Mesothelial cell of epicardium (in vitro differentiated cells): ENCODE measurements around the gene SLC37A1. TPM values are rescaled to one million over a fixed set of nuclear protein-coding genes. Genes with fewer than 3 reads are reported as not detected.

ENCODE experiments used
- DNase-seq, 2 experiments: peaks; one replicate each; pipeline ENCODE4 v3.0.0; 2021; ENCODE audit warnings: low spot score in 2 of 2; ENCODE audit not compliant: unreplicated experiment in 2 of 2
- H3K27ac Mint-ChIP-seq: 2 replicates; pipeline ENCODE4 v1.8.0; 2021; ENCODE audit warnings: mixed read lengths
- H3K27me3 Mint-ChIP-seq: 2 replicates; pipeline ENCODE4 v1.8.0; 2021; ENCODE audit warnings: low read depth, mixed read lengths
- H3K36me3 Mint-ChIP-seq: 2 replicates; pipeline ENCODE4 v1.8.0; 2021; ENCODE audit warnings: mixed read lengths
- H3K4me1 Mint-ChIP-seq: 2 replicates; pipeline ENCODE4 v1.8.0; 2021; ENCODE audit warnings: mixed read lengths
- H3K4me3 Mint-ChIP-seq: 2 replicates; pipeline ENCODE4 v1.8.0; 2021; ENCODE audit warnings: mild to moderate bottlenecking, moderate library complexity, mixed read lengths
- H3K9me3 Mint-ChIP-seq: 2 replicates; pipeline ENCODE4 v1.8.0; 2021; ENCODE audit warnings: mixed read lengths
- CTCF ChIP-seq: fragments of 200-600 bp; sonication (generic); IDR thresholded peaks from one replicate; pipeline ENCODE4 v1.5.0; 2021; ENCODE audit warnings: antibody characterized with exemption; ENCODE audit not compliant: unreplicated experiment
- total RNA-seq: library from RNA; stranded (reverse); gene quantifications from 3 replicates; pipeline ENCODE4 v1.2.1, GENCODE V29; 2021

Gene SLC37A1
- total RNA-seq, 1 donor from 2014 or later: 13.0 TPM

- Mint-ChIP-seq H3K4me1 (peaks cover 2% of the 10 kb centered on the region), H3K9me3 (no peaks in the 10 kb centered on the region), H3K27ac (no peak overlapping the region), H3K36me3 (peaks cover 1% of the 10 kb centered on the region), H3K27me3 (no peaks in the 10 kb centered on the region), H3K4me3 (no peak overlapping the region)
- DNase-seq: no peak
- TF ChIP-seq CTCF: no peak
These were observed 18.1 kb downstream of the SLC37A1 start for GRCh38 chr21:42531771-42532170.

- no peak for DNase-seq
- Mint-ChIP-seq H3K27me3 (no peaks in the 10 kb centered on the region), H3K9me3 (no peaks in the 10 kb centered on the region), H3K27ac (no peak overlapping the region), H3K4me3 (no peak overlapping the region), H3K36me3 (peaks cover 1% of the 10 kb centered on the region), H3K4me1 (peaks cover 2% of the 10 kb centered on the region)
- TF ChIP-seq CTCF: no peak
These were observed 19.0 kb downstream of the SLC37A1 start for GRCh38 chr21:42532466-42533181.

- DNase-seq: no peak
- peaks cover 2% of the 10 kb centered on the region for H3K4me1 Mint-ChIP-seq
- no peak overlapping the region for H3K27ac Mint-ChIP-seq
- no peaks in the 10 kb centered on the region for H3K9me3 Mint-ChIP-seq
- H3K36me3 Mint-ChIP-seq: peaks cover 1% of the 10 kb centered on the region
- TF ChIP-seq CTCF: no peak
- H3K4me3 Mint-ChIP-seq: no peak overlapping the region
- H3K27me3 Mint-ChIP-seq: no peaks in the 10 kb centered on the region
These were observed 19.8 kb downstream of the SLC37A1 start for GRCh38 chr21:42533306-42533962.

DNA sequence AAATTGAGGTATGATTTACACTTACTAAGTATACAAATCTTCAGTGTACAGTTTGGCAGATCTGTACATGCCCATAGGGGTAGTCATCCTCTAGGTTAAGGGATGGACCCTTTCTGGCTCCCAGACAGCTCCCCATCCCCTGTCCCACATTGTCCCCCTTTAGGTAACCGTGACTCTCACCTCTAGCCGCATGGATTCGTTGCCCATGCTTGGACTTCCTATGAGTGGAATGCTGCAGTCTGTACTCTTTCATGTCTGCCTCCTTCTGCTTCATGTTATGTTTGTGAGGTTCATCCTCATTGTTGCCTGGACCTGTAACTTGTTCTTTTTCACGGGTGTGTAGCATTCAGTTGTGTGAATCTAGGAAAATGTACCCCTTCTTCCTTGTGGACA is 20.3 kb downstream of the SLC37A1 start:
- no peak for TF ChIP-seq CTCF
- no peaks in the 10 kb centered on the region for H3K9me3 Mint-ChIP-seq
- no peaks in the 10 kb centered on the region for H3K27me3 Mint-ChIP-seq
- DNase-seq: no peak
- H3K27ac Mint-ChIP-seq: no peak overlapping the region
- H3K4me3 Mint-ChIP-seq: no peak overlapping the region
- peaks cover 1% of the 10 kb centered on the region for H3K36me3 Mint-ChIP-seq
- H3K4me1 Mint-ChIP-seq: peaks cover 2% of the 10 kb centered on the region

- TF ChIP-seq CTCF: no peak
- peaks cover 2% of the 10 kb centered on the region for H3K4me1 Mint-ChIP-seq
- peaks cover 1% of the 10 kb centered on the region for H3K36me3 Mint-ChIP-seq
- DNase-seq: no peak
- no peaks in the 10 kb centered on the region for H3K9me3 Mint-ChIP-seq
- H3K27ac Mint-ChIP-seq: no peak overlapping the region
- H3K4me3 Mint-ChIP-seq: no peak overlapping the region
- H3K27me3 Mint-ChIP-seq: no peaks in the 10 kb centered on the region
These were observed 21.0 kb downstream of the SLC37A1 start for GRCh38 chr21:42534421-42535378.
